GM18508 (cell line): ENCODE data around the gene DCBLD1.
"Not testable (repeated sequence)": the region's sequence is repeated elsewhere in the genome, so short reads cannot be mapped to it uniquely, and the experiment has no call there.

ENCODE experiments used
- ATAC-seq: cut with Tn5 transposase; IDR thresholded peaks from one replicate; pipeline ENCODE4 v1.9.1; 2021; ENCODE audit warnings: moderate number of reproducible peaks; ENCODE audit not compliant: insufficient read depth, unreplicated experiment

The DCBLD1 gene

DNA sequence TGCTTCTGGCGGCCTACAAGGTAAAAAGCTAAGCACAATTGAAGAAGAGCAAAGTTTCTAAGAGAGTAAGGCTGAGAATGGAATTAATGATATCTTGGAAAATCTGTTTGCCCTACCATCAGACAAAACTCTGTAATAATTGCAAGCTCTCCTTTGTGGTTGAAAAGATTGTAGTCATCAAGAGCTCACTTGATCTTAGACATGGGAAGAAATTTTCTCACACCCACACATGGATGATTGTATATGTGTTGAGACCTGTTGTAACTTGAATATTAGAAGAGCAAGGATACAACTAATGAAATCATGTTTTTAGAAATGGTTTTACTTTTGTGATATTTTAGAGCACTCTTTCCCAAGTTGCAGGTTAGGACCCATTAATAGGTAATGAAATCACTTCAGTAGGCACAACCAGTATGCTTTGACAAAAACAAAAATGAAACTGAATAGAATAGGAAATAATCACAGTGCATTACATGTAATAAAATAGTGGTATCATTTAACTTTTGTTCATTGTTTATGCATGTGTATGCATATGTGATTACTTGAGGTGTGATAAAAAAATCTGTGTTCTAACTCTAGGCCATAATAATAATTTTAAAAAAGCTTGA lies 14.0 kb downstream of the DCBLD1 start:
- ATAC-seq, result peak; percentile 46

DNA sequence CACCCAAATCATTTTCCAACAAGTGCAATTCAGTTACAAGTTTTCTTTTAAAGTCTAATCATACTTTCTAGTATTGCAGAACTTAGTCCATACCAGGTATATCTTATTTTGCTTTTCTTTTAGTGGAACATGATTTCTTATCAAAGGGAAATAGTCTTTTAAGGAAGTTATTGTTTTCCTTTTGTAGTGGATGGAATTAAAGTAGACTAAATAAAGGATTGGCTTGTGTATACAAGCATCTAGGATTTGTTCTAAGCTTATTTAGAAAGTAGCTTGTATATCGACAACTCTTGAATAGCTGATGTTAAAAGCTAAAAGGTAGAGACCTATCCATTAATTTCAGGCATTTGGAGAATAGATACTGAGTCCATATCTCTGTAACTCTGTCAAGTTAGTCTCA lies 14.8 kb downstream of the DCBLD1 start:
- no peak for ATAC-seq

DNA sequence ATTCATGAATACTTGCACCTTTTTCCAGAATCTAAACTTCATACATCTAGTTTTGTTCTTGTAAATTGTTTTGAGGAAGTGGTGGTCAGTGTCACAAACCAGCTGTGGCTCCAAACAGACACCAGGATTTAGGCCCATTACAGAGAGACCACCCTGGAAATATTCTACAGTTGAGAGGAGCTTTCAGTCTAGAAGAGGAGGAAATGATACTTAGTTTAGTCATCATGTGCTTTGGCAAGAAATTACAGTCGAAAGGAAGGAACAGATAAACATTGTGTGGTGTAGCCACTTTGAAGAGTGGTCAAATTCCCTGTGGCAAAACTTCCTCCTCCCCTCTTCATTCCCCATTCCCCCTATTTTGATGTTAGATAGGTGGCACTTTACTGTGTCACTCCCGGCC lies 15.7 kb downstream of the DCBLD1 start:
- ATAC-seq, result no peak

DNA sequence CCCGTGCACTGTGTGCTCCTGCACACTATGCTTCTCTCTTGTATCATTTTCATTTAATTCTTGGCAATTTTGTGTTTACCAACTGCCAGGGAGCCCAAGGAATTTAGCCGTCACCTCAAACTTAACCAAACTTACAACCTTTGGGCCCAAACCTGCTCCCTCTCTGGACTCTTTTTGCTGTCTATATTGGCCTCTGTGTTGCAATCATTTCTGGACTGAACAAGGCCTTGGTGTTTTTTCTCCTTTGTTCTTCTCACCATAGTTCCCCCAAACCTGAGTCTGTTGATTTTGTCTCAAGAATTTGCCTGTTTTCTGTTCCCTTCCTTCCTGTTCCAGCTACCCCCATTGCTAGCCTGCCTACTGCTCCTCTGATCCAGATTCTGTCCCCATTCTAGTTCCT lies 19.2 kb downstream of the DCBLD1 start:
- ATAC-seq, result no peak

DNA sequence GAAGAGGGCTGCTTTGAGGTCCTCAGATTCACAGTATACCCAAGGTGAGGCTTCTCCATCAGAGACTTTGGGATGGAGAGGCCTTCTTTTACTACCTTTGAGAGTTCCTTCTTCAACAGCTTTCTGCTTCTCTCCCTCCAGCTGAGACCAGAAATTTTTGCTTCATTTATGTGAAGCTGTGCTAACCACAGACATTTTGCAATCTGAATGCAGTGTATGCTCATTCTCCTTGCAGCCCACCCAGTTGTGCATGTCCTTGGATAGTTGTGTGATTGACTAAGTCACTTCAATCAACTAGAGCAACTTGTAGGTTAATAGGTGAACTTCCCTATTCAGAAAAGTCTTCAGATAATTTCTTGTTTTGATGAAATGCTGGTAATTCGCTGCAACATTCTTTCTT lies 20.1 kb downstream of the DCBLD1 start:
- ATAC-seq, result no peak

DNA sequence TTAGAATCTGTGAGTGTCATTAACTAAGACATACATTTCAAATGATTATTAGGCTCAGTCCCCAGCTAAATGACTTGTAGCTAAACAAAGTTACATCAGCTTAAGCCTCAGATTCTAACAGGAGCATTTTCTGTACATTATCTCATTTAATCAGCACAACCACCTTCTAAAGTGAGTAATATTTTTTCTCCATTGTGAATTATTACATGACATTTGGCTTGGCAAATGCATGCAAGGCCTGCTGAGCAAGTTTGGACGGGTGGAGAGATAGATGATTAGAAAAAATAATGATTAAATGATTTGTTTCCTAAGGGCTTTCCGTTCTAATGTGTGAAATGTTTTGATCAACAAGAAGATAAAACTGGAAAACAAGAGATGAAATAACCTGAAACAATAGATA lies 20.7 kb downstream of the DCBLD1 start:
- no peak for ATAC-seq

DNA sequence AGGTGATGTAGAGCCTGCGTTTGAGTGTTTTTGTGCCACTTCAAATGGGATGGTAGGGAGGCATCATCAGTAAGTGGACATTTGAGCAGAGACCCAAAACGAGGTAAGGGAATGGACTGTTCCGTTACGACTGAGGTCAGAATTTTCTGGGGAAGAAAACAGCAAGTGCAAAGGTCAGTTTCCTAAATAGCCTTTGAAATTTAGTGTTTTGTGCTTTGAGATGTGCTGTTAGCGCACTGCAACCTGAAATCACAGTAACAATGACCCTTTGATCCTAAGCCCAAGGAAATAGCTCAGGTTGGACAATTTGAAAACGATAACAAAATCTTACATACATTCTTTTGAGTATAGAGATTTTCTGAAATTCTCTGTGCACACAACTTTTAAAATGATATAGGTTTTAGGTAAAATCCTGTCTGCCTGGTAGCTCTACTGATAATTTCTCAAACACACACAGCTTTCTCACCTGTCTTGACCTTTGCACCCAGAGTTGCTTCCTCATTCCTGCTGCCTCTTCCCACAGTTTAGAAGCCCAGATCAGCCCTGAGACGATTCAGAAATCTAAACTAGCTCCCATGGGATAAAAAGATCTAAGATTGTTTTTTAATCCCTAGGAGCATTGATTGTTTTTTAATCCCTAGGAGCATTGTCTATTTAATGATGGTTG lies 22.1 kb downstream of the DCBLD1 start:
- no peak for ATAC-seq

DNA sequence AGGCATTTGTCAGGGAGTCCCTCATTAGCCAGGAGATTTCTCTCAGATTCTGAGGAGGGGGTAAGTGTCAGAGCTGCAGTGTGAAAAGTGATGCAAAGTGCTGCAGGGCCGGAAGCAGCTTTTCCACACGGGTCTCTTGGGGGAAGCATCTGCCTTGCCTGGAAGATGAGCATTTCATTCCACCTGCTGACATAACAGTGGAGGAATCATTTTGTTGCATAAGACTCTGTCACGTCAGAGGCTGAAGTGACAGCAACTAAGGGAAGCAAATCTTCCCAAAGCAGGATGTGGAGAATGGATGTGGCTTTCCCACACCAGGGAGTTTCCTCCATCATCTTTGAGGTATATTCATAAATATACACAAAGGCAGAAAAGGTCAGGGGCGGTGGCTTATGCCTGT lies 22.8 kb downstream of the DCBLD1 start:
- ATAC-seq, result no peak

DNA sequence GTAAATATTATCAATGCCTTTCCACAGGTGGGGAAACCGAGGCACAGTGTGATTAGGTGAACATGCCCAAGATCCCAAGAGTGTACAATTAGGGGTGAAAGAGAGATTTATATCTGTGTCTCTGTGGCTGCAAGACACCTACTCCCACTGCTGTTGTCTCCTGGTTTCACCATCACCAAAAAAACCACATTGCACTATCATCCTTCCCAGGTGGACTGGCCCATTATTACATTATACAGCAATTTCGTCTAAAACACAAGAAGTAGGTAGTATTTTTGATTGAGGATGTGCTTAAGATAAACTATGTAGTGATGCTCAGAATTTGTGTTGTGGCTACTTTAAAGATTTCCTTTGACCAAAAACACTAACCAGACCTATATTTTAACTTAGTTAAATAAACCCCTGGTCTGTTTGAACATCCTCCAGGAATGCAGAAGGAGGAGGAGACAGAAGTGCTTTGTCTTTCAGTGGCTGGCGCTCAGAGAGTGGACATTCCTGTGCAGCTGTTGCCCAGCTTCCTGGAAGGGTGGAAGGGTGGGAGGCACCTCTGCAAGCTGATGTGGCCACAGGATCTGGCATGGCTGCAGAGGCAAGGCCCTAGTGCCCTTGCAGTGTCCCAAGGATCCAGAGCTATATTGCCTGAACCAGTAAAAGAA lies 23.8 kb downstream of the DCBLD1 start:
- no peak for ATAC-seq

DNA sequence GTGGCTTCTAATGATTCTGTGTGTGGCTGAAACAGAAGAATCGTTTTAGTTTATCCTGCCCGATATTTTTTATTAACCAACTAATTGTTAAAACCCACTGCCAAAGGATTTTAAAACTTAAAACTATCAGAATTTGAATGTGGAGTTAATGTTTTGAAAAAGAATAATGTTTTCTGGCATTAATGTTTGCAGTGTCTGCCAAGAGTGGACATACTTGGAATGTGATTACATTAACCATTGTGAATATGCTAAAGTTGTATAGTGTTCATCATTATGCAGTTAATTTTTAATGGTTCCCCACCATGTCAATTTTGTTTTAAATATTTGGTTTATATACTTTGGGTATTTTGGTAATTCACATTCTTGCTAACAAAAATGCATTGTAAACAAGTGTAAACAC lies 24.4 kb downstream of the DCBLD1 start:
- ATAC-seq, result no peak

DNA sequence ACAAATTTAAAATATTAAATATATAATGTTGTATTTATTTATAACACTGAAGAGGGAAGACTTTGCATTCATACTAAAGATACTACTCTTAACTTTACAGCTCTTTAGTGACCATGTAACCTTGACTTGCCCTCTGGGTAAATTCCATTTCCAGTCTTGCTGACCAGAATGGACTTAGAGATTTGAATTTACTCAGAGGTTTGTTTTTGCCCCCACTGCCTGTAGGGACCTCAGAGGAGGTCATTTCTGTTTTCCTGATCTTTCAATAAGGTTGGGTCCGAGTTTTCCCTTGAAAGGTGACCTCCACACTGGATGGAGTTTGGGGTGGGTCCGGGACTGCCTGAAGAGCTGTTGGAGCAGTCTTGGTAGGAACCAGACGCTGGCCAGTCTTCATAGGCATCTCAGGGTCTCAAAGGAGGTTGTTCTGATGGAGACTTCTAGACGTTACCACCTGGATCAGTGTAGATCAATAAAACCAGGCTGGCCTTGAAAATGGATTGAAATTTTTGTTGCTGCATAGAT lies 26.0 kb downstream of the DCBLD1 start:
- ATAC-seq, result no peak

DNA sequence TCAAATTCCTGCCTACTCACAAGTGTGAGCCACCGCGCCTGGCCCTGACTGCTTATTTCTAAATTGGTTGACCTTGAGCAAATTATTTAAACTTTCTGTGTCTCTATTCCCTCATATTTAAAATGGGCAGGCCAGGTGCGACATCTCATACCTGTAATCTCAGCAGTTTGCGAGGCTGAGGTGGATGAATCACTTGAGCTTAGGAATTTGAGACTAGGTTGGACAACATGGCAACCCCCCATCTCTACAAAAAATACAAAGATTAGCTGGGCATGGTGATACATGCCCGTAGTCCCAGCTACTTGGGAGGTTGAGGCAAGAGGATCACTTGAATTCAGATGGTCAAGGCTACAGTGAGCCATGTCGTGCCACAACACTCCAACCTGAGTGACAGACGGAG lies 26.5 kb downstream of the DCBLD1 start:
- ATAC-seq, result no peak

DNA sequence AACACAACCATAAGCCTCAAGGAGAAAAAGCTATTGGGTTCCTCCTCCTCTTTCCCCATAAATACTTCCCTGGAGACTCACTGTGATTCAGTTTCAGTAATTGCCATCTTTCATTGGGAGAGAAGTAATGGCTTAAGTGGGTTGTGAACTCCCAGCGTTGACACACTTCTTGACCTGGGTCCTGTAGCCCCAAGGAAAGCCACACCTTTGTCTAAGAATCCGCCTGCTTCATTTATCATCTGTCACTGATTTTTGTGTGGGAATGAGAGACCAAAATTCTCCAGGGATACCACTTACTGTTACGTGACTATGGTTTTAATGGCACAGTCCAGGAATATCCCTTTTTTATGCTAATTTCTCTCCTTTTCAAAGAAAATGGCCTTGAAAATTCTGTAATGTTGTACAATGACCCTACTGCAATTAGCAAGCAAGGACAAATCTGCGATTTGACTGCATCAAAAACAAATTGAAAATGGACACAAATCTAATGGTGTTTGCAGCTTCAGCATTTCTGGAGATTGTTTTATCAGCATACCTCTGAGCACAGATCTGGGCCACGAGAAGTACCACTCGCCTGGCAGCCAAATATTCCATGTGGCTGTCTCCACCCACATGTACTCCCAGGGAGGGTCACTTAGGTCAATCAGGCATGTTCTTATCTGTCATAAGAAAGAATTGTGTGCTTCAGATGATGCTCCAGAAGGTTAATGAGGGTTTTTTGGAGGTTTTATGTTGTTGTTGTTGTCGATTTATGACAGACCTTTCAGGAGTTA lies 29.8 kb downstream of the DCBLD1 start:
- ATAC-seq, result no peak

DNA sequence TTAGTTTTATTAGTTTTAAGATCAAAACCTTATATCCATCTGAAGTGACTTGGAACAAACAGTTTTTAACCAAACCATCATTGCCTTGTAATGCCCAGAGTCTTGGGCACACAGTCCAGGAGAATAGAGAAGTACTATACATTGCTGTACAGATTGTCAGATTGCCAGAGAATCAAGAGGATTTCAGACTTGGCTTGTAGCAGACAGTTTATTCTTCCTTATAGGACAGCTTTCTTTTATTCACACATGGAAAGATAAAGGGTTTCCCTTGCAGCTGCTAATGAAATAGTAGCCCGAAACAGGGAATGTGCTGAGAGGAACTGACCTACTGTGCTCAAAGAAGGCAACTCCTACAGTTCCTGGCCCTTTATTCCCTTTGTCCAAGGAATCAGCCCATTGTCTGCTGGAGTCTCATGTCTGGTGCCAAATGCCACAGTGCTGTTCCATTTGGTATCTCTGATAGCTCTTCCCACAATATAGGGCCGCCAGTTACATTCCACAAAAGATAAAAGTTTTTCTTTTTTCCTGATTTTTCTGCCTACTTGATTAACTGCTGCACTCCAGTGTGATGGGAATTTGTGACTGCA lies 30.6 kb downstream of the DCBLD1 start:
- no peak for ATAC-seq

DNA sequence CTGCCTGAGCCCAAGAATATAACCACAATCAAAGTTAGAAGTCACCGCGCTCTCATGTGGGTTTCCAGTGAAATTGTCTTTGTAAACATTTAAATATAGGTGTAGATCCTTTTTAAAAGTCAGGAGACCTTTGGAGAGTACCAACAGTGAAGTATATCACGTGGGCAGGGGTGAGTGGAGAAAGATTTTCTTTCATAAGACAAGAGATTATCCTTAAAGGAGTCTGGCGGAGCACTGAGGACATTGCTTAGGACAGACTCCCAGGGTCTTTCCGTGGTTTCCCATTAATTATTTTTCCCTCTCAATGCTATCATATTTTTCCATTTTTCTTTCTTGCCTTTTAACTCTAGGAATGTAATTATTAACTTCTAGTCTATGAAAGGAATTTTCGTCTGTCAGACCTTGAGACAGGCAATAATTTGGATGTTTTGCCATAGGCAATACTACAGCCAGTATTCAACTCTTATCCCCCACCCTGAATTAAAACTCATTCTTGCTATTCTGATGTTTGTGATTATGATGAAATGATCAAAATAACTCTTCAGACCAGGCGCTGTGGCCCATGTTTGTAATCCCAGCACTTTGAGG lies 31.4 kb downstream of the DCBLD1 start:
- ATAC-seq, result no peak

DNA sequence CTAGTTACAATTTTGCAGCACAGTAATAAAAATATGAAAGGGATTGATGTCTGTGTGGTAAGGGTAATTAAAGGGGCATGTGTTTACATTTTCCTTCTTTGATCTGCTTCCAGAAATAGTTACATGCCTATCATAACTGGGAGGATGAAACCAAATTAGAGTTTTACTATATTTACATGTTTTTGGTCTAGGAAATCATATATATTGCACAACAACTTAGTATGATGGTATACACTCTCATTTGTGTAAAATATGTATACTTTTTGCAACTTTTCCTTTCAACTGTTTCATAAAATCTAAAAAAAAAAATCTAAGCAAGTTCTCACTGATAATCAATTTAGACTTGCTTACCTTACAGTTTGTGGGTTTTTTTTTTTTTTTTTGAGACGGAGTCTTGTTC lies 32.2 kb downstream of the DCBLD1 start:
- no peak for ATAC-seq

DNA sequence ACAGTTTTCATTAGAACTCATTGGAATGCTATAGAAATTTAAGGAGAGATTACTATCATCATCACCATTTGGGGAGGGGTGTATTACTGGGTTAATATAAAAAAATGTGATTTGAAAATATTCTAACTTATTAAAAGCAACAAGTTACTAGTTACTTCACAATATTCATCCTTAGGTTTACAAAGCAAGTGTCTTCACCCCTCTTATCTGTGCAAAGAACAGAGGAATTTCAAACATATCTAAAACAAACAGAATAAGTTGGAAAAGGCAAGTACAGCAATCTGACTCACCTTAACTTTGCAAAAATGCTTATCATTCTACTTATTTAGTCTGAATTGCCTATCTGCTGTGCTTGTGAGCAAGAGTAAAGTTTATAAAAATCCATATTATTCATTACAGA lies 32.9 kb downstream of the DCBLD1 start:
- no peak for ATAC-seq

DNA sequence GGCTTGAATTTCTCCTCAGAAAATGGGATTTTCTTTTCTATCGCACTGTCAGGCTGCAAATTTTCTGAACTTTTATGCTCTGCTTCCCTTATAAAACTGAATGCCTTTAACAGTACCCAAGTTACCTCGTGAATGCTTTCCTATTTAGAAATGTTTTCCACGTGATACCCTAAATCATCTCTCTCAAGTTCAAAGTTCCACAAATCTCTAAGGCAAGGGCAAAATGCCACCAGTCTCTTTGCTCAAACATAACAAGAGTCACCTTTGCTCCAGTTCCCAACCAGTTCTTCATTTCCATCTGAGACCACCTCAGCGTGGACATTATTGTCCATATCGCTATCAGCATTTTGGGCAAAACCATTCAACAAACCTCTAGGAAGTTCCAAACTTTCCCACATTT lies 35.5 kb downstream of the DCBLD1 start:
- not testable (repeated sequence) for ATAC-seq

DNA sequence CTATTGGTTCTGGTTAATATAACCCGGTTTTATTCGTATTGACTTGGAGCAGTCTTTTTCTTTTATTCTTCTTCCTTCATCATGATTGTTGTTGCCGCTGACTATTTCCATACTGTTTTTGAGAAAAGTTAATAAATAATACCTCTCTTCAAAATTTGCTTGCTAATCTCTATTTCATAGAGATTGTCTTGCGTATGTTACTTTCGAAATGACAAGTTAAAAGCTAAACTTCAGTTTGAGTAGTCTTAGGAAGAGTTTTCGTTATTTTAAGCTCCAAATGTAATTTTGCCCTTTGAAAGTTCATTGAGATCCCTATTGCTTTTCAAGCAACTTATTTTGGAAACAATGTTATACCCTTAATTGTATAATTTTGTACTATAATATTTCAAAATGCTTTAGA lies 36.4 kb downstream of the DCBLD1 start:
- ATAC-seq, result no peak
